B cell (primary cell): Measurements from ENCODE around the gene CACNB2. TPM values are rescaled to one million over a fixed set of nuclear protein-coding genes. Genes with fewer than 3 reads are reported as not detected.

Experiments
- ATAC-seq: fragments of 200-7000 bp; cut with Tn5 transposase; one replicate; pipeline ENCODE4 v1.10.0; 2021; ENCODE audit warnings: low read depth, mild to moderate bottlenecking, moderate number of reproducible peaks, moderate library complexity
- CTCF ChIA-PET: fragments of 350-600 bp; sonication (Branson Sonifier 250); formaldehyde crosslinking; loops from one replicate; lab custom pipeline; 2021; ENCODE audit warnings: antibody characterized with exemption, inconsistent platforms; lab: Charles Lee
- POLR2A ChIA-PET: fragments of 350-600 bp; sonication (Branson Sonifier 250); formaldehyde crosslinking; loops from one replicate; lab custom pipeline; 2021; ENCODE audit warnings: antibody characterized with exemption; lab: Charles Lee
- DNase-seq: peaks from one replicate; pipeline ENCODE4 v3.0.0; 2013
- H2AFZ ChIP-seq: 2 replicates; pipeline ENCODE4 v1.6.1; 2012; ENCODE audit warnings: mild to moderate bottlenecking, low read depth, low read length; ENCODE audit not compliant: insufficient read depth, poor library complexity, severe bottlenecking
- H3K27ac ChIP-seq, 2 donors: 1 replicate in 1 of 2; 2 replicates in 1 of 2; pipeline ENCODE4 v1.5.1; 2012 to 2013; ENCODE audit warnings: low read length in 2 of 2, mild to moderate bottlenecking in 2 of 2, moderate library complexity in 1 of 2
- H3K27me3 ChIP-seq, 4 experiments: fragments of 200-600 bp in 1 of 4; sonication (generic) in 1 of 4; replicated peaks in 1 of 4; 1 replicate in 2 of 4; 2 replicates in 2 of 4; pipeline versions ENCODE4 v1.6.1 to v1.7.0; 2013 to 2016; ENCODE audit warnings: low read length in 3 of 4, mild to moderate bottlenecking in 2 of 4, mixed read lengths in 1 of 4, moderate library complexity in 1 of 4; ENCODE audit not compliant: insufficient read depth in 4 of 4, control insufficient read depth in 3 of 4; ENCODE audit errors: control extremely low read depth in 1 of 4
- H3K36me3 ChIP-seq, 2 experiments: replicated peaks in 1 of 2; 1 replicate in 1 of 2; 2 replicates in 1 of 2; pipeline versions ENCODE4 v1.6.1 to v1.7.1; 2013; ENCODE audit warnings: low read length in 1 of 2; ENCODE audit not compliant: insufficient read depth in 2 of 2, control insufficient read depth in 1 of 2; ENCODE audit errors: control extremely low read depth in 1 of 2, extremely low read depth in 1 of 2
- H3K4me1 ChIP-seq, 2 donors: fragments of 200-600 bp in 1 of 2; sonication (generic) in 1 of 2; 1 replicate in 1 of 2; 2 replicates in 1 of 2; pipeline versions ENCODE4 v1.5.1 to v1.6.1; 2013 to 2017; ENCODE audit warnings: low read length in 2 of 2; ENCODE audit not compliant: control insufficient read depth in 2 of 2, insufficient read depth in 2 of 2
- H3K4me2 ChIP-seq: replicated peaks from 2 replicates; pipeline ENCODE3; 2012; ENCODE audit warnings: mild to moderate bottlenecking, low read depth, low read length; ENCODE audit not compliant: poor library complexity, severe bottlenecking
- H3K4me3 ChIP-seq, 5 experiments: fragments of 200-600 bp in 1 of 5; sonication (generic) in 1 of 5; 1 replicate in 3 of 5; 2 replicates in 2 of 5; pipeline versions ENCODE4 v1.5.1 to v1.7.0; 2011 to 2016; ENCODE audit warnings: low read length in 4 of 5, mild to moderate bottlenecking in 4 of 5, low read depth in 2 of 5, control low read depth in 1 of 5, moderate library complexity in 1 of 5; ENCODE audit not compliant: insufficient read depth in 1 of 5; ENCODE audit errors: control extremely low read depth in 1 of 5, extremely low read depth in 1 of 5
- H3K79me2 ChIP-seq: fragments of 200-600 bp; sonication (generic); one replicate; pipeline ENCODE4 v1.6.0; 2016; ENCODE audit warnings: low read length; ENCODE audit not compliant: control insufficient read depth, insufficient read depth
- H3K9ac ChIP-seq: fragments of 200-600 bp; sonication (generic); 2 replicates; pipeline ENCODE4 v1.6.1; 2017; ENCODE audit warnings: mild to moderate bottlenecking, low read length, moderate library complexity
- H3K9me3 ChIP-seq, 3 donors: one replicate each; pipeline versions ENCODE4 v1.6.1 to v1.7.1; 2013; ENCODE audit warnings: low read length in 2 of 3; ENCODE audit not compliant: control insufficient read depth in 2 of 3, insufficient read depth in 1 of 3; ENCODE audit errors: control extremely low read depth in 1 of 3
- H4K20me1 ChIP-seq: 2 replicates; pipeline ENCODE4 v1.6.0; 2012; ENCODE audit warnings: mild to moderate bottlenecking, low read length; ENCODE audit not compliant: insufficient read depth, control insufficient read depth, poor library complexity, severe bottlenecking
- H3K27ac Mint-ChIP-seq: one replicate; pipeline ENCODE4 v1.8.0; 2021; ENCODE audit warnings: mixed read lengths
- H3K27me3 Mint-ChIP-seq: one replicate; pipeline ENCODE4 v1.8.0; 2021; ENCODE audit warnings: mixed read lengths
- H3K4me1 Mint-ChIP-seq: one replicate; pipeline ENCODE4 v1.8.0; 2021; ENCODE audit warnings: mixed read lengths
- H3K4me3 Mint-ChIP-seq: one replicate; pipeline ENCODE4 v1.8.0; 2021; ENCODE audit warnings: mixed read lengths
- H3K9me3 Mint-ChIP-seq: one replicate; pipeline ENCODE4 v1.8.0; 2022; ENCODE audit warnings: mixed read lengths; ENCODE audit not compliant: insufficient read depth
- EZH2 ChIP-seq: IDR thresholded peaks from 2 replicates; pipeline ENCODE4 v1.6.1; 2012; ENCODE audit warnings: borderline replicate concordance, low read depth, mild to moderate bottlenecking, moderate library complexity, low read length; ENCODE audit not compliant: insufficient read depth, poor library complexity, severe bottlenecking
- WGBS: methylation state at CpG from one replicate; pipeline ENCODE4 v1.1.5; 2013; ENCODE audit warnings: missing lambda C conversion rate; ENCODE audit not compliant: insufficient coverage; 5-methylcytosine and 5-hydroxymethylcytosine counted together
- intact Hi-C: fragments of 100-400 bp; cut with micrococcal nuclease; formaldehyde crosslinking; loops from one replicate; pipeline ENCODE4 v1.10.0; 2022
- polyA plus RNA-seq: library from polyadenylated mRNA; depleted of rRNA; stranded (reverse); fragments of >200 nt; gene quantifications from 2 replicates; pipeline ENCODE4 v1.2.3, GENCODE V29; 2012
- total RNA-seq, 2 donors: library from RNA; stranded (reverse); fragments of 120-200 nt in 1 of 2; gene quantifications; 1 replicate in 1 of 2; 2 replicates in 1 of 2; pipeline versions ENCODE4 v1.2.3 to v1.2.4, GENCODE V29; 2013 to 2022
- TF ChIP-seq, protein P1 (sequence below): fragments of 200-600 bp; IDR thresholded peaks from one replicate; pipeline ENCODE4 v1.8.0; 2022; ENCODE audit warnings: antibody characterized with exemption, mild to moderate bottlenecking

The CACNB2 gene
- total and polyA plus RNA-seq, 2 donors (not counting 1 experiment from before 2014, with no cell fraction given), result not detected

DNA sequence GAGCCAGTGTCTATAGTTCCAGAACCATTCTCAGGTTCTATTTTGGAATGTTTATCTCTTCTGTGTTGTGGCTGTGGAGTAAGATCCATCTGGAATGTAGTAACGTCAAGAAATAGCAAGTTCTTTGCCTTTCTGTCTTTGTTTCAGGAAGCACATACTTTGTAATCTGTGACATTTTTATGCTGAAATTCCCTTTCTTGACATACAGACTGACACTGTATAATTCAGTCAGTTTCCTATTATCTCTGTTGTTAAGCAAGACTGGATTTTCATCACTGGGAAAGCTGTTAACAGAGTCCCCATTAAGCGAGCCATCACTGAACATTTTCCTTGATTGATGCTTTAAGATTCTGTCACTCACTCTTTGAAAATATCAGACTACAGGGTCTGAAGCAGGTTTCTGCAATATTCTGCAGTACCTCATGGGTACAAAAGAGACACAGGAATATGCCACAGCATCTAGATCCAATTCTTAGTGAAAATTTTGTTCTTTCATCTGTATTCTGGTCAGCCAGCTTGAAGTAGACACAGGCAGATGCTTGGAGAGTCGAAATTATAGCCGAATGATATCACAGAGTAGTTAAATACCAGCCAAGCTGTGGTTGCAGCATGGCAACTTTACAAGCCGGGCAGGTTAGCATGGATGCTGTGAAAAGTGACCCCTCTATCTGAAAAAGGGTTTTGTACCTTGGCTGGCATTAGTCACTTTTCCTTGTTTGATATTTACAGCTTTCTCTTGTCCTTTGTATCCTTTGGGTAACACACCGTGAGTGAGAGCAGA, 62.6 kb downstream of the CACNB2 start:
- no peaks in the 10 kb centered on the region for H3K4me1 ChIP-seq
- H3K9me3 ChIP-seq, result no peaks in the 10 kb centered on the region
- Mint-ChIP-seq H3K27me3 (no peaks in the 10 kb centered on the region), H3K27ac (no peak overlapping the region), H3K4me3 (no peak overlapping the region), H3K9me3 (no peaks in the 10 kb centered on the region), H3K4me1 (no peaks in the 10 kb centered on the region)
- H3K4me3 ChIP-seq, result no peak overlapping the region
- TF ChIP-seq, protein P1, sequence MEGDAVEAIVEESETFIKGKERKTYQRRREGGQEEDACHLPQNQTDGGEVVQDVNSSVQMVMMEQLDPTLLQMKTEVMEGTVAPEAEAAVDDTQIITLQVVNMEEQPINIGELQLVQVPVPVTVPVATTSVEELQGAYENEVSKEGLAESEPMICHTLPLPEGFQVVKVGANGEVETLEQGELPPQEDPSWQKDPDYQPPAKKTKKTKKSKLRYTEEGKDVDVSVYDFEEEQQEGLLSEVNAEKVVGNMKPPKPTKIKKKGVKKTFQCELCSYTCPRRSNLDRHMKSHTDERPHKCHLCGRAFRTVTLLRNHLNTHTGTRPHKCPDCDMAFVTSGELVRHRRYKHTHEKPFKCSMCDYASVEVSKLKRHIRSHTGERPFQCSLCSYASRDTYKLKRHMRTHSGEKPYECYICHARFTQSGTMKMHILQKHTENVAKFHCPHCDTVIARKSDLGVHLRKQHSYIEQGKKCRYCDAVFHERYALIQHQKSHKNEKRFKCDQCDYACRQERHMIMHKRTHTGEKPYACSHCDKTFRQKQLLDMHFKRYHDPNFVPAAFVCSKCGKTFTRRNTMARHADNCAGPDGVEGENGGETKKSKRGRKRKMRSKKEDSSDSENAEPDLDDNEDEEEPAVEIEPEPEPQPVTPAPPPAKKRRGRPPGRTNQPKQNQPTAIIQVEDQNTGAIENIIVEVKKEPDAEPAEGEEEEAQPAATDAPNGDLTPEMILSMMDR, result no peak
- TF ChIP-seq EZH2, result no peak
- H3K4me2 ChIP-seq, result no peak overlapping the region
- WGBS, result 86% methylated on average over 4 of the region's 6 CpGs
- H4K20me1 ChIP-seq, result no peaks in the 10 kb centered on the region
- ChIA-PET POLR2A (no interaction called here), CTCF (no interaction called here)
- H3K9ac ChIP-seq, result no peak overlapping the region
- no peak for ATAC-seq
- no peaks in the 10 kb centered on the region for H3K27me3 ChIP-seq
- H3K27ac ChIP-seq, result no peak overlapping the region
- DNase-seq, result no peak
- no peak overlapping the region for H2AFZ ChIP-seq
- no peaks in the 10 kb centered on the region for H3K79me2 ChIP-seq
- no peaks in the 10 kb centered on the region for H3K36me3 ChIP-seq
- intact Hi-C loops, result no loop called here

DNA sequence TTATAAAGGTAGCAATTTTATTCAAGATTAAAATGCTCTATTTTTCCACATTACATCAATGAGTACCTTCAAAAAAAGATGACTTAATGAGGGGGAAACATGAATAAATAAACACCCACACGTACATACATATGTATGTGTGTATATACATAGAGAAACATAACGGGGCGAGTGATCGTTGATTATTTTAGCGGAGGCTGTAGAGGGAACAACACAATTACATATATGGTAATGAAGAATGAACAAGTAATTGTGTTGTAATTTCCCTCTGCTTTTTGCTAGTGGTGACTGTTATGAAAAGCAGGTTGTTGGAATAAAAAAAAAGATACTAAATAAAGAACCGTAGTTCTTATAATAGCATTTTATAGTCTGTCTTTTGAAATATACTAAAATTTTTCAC, 63.2 kb downstream of the CACNB2 start:
- no peak overlapping the region for H3K4me3 ChIP-seq
- WGBS, result no CpG with 5 or more reads among the region's 6 CpGs

More for the DNA sequence above, 63.2 kb downstream of the CACNB2 start:
- no peaks in the 10 kb centered on the region for H3K9me3 ChIP-seq
- Mint-ChIP-seq H3K4me3 (no peak overlapping the region), H3K9me3 (no peaks in the 10 kb centered on the region), H3K27ac (no peak overlapping the region), H3K4me1 (no peaks in the 10 kb centered on the region), H3K27me3 (no peaks in the 10 kb centered on the region)
- intact Hi-C loops, result no loop called here
- DNase-seq, result no peak
- no peaks in the 10 kb centered on the region for H4K20me1 ChIP-seq
- H3K79me2 ChIP-seq, result no peaks in the 10 kb centered on the region
- H2AFZ ChIP-seq, result no peak overlapping the region
- H3K4me2 ChIP-seq, result no peak overlapping the region
- POLR2A ChIA-PET, result no interaction called here
- no peaks in the 10 kb centered on the region for H3K27me3 ChIP-seq
- ATAC-seq, result no peak
- no peak overlapping the region for H3K9ac ChIP-seq
- TF ChIP-seq EZH2, result no peak
- TF ChIP-seq, protein P1, result no peak
- H3K36me3 ChIP-seq, result no peaks in the 10 kb centered on the region
- H3K27ac ChIP-seq, result no peak overlapping the region
- H3K4me1 ChIP-seq, result no peaks in the 10 kb centered on the region
- CTCF ChIA-PET, result no interaction called here
